SIG-M5 (cell line): Measurements from ENCODE around the gene COL1A2.

Experiments used
- DNase-seq: peaks from one replicate; lab custom pipeline; 2025; lab: John Stamatoyannopoulos, UW

The COL1A2 gene

DNA sequence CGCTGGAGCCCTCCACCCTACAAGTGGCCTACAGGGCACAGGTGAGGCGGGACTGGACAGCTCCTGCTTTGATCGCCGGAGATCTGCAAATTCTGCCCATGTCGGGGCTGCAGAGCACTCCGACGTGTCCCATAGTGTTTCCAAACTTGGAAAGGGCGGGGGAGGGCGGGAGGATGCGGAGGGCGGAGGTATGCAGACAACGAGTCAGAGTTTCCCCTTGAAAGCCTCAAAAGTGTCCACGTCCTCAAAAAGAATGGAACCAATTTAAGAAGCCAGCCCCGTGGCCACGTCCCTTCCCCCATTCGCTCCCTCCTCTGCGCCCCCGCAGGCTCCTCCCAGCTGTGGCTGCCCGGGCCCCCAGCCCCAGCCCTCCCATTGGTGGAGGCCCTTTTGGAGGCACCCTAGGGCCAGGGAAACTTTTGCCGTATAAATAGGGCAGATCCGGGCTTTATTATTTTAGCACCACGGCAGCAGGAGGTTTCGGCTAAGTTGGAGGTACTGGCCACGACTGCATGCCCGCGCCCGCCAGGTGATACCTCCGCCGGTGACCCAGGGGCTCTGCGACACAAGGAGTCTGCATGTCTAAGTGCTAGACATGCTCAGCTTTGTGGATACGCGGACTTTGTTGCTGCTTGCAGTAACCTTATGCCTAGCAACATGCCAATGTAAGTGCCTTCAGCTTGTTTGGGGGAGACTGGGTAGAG lies at the start of gene COL1A2:
TSS of gene COL1A2 (plus strand) at position 459 of the 704 bp plus-strand sequence. CDS start at position 596, 137 bp downstream.
- DNase-seq = no peak

DNA sequence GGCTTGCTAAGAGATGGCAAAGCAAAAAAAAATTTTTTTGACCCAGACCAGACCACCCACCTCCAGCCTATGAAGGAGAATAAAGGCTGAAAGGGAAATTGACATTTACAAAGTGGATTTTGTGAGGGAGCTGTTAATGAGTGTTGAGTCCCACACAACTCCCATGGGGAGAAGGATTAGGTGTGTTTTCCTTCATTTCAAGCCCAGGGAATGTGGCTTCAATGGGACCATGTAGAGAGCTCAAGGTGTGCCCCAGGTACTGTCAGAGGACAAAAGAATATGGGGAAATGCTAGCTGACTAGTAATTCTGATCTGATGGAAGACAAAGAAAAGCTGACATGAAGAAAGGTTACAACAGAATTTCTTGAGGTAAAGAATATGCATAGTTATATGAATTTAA lies 48.8 kb upstream of the COL1A2 start:
- no peak for DNase-seq

DNA sequence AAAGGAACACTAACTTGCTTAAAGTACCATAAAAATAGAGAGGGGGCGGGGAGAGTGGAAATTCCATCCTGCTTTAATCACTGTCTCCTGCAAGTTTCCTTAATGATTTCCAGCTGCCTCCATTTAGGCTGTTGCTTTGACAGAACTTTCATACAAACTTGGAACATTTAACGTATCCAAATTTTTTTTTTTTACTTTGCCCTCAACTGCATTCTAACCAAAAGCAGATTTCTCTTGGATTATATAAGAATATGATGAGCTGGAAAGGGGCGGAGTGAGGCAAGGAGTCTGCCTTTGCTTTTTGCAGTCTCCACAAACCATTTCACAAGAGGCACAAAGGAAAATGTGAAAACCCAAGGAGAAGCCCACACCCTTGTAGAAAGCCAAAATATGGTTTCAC lies 46.6 kb upstream of the COL1A2 start:
- no peak for DNase-seq

DNA sequence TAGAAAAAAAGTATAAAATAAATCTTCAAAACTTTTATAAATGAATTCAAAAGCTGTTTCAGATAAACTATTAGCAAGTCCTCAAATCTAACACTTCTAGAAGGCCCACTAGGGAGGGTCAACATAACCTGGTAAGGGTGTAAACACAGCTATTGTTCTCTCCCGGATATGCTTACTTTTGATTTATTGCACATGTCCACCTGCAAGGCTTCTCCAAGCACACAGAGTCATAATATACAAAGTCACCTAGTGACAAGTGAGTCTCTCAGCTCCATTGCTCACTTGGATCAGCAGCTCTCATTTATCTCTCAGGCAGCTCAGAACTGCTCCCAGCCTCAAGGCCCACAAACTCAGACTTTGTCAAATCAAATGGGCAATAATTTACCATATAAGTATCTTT lies 44.0 kb upstream of the COL1A2 start:
- DNase-seq = no peak

DNA sequence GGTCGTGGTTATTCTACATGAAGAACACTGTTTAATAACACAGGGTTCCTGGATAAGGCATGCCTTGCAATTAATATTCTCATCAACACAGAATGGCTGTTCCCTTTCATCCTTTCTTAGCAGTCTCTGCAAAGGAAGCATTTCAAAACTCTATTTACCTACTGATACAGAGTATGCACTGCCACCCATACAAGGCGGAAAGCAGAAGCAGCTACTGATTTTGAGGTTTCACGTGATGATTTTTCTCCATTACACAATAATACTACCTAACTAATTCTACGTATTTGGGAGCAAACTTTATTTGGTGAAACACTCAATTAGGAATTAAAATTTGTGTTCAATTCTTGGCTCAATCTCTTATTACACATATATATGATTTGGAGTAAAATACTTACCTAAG lies 43.0 kb upstream of the COL1A2 start:
- DNase-seq = no peak

DNA sequence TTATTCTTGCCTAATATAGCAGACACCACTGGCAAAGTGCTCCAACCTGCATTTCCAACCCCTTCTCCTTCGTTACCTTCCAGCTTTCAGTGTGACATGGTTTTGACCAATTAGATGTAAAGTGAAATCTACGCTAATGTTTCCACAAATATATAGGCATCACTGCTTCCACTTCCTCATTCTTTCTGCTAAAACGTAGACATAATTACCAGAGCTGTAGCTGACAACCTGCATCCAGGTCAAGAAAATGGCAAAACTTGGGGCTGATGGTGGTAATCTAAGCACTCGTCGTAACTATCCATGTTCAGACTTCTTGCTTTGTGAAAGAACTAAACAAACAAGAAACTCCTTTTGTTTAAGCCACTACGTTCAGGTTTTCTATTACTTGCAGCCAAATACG lies 41.8 kb upstream of the COL1A2 start:
- DNase-seq = no peak

DNA sequence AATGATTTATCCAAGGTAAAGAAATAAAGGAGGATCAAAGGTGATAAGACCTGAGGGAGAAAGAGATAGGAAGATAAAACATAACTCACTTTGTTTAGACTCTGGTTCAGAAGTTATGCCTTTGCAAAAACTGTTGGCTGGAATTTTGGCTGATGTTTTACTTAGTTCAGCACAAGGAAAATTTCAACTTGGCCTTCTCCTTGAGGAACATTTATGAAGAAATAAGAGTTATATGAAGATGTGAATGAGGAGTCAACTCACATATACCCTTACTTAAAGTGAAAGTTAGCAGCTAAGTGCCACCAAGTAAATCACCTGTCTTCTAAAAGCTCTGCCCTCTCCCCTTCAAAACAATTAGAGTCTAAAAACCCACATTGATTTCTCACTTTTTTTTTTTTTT lies 39.7 kb upstream of the COL1A2 start:
- no peak for DNase-seq

DNA sequence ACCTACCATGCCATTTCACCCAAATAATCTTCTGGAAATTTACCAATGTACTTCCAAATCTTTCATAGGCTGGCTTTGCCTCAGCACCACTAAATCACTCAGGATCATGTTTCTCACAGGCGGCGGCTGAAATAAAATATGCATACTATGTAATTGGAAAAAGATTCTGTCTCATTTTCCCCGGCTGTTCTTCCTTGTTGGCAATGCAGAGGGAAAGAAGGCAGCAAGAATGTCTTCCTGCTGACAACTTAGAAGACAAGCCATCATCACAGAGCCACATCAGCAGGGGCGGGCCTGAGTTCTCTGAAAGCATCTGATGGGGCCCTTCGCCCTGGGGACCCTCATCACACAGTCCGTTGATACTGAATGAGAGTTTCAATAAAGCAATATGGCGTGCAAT lies 39.2 kb upstream of the COL1A2 start:
- no peak for DNase-seq

DNA sequence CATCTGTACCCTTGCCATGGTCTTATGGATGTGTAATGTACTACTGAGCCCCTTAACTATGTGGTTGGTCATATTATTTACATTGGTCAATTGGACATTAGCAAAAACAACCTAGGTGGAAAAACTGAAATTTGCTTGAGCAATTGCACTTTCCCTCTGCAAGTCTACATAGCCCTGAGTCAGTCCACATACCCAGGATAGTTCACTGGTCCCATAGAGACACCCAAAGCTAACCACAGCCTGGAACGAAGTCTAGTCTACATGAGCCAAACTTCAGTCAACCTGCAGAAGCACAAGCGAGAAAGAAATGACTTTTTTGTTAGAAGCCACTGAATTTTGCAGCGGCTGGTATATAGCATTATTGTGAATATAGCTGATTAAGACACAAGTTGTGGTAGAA lies 37.6 kb upstream of the COL1A2 start:
- no peak for DNase-seq

DNA sequence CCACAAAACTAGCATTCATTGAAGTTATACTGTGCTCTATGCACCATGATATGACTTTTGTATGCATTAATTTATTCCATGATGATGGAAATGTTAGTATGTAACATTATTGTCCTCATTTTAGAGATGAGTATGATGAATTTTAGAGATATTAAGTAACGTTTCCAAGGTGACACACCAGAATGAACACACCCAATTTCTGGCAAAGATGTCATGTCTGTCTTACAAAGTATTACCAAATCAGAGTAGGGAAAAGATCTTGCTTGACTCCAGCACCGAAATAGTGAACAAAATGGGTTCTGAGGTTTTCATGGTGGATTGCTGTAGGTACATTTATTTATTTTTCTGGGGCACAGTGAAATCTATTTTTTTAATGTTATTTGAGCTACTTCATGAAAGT lies 33.8 kb upstream of the COL1A2 start:
- DNase-seq = no peak

DNA sequence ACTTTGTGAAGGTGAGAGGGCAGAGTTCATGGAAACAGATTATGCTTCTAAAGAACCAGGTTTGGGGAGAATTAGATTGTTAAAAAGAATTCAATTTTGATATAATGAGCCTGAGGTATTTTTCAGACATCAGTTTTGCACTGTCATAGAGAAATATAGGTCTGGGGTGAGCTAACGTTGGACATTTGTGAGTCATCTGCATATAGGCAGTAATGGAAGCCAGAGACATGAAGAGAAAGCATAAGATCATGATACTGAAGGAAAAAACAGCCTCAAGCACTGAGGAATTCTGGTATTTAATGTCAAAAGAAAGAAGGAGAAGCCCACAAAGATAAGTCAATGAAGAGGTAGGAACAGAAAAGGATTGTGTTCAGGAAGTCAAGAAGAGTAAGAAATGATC lies 32.4 kb upstream of the COL1A2 start:
- no peak for DNase-seq

DNA sequence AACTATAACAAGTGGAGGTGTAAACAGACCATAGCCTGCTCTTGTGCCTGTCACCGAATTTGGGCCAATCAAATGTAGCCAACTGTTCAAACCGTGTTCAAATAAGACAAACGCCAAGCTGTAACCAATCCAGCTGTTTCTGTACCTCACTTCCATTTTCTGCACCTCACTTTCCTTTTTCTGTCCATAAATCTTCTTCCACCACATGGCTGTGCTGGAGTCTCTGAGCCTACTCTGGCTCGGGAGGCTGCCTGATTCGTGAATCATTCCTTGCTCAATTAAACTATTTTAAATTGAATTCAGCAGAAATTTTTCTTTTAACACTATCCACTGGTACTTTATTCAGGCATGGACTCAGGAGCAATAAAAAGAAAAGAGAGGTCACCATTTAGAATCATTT lies 29.9 kb upstream of the COL1A2 start:
- DNase-seq = no peak

DNA sequence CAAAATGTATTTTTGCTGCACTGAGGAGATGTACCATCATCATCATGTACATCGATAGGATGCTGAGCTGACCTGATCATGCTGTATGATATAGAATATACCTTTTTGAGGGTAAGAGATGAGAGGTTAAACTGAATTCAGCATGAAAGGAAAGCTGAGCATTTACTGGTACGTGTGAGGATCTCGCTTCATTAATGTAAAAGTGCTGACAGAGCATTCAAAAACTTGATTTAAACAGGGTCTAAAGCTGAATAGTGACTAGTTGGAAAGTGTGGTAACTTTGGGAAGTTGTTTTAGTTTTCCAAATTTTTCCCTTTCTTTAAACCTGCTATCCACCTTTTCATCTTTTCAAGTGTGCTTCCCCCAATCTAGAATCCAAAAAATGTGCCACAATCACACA lies 28.5 kb upstream of the COL1A2 start:
- no peak for DNase-seq

DNA sequence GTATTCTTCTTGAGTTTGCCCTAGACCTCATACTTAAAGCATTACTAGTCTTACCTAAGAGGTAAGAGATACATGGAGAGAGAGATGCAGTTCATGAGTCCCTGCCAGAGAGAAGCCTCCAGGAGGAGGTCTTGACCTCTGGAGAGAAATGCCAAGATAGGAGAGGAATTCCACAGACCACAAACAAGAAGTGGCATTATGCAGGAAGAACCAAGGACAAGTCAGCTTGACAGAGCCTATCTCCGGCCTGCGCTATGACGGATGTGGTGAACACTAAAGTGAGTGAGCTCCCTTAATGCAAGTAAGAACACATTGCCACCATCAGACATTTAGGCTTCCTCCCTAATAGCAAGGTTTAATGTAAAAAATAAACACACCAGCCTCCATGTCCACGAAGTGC lies 27.9 kb upstream of the COL1A2 start:
- DNase-seq = no peak

DNA sequence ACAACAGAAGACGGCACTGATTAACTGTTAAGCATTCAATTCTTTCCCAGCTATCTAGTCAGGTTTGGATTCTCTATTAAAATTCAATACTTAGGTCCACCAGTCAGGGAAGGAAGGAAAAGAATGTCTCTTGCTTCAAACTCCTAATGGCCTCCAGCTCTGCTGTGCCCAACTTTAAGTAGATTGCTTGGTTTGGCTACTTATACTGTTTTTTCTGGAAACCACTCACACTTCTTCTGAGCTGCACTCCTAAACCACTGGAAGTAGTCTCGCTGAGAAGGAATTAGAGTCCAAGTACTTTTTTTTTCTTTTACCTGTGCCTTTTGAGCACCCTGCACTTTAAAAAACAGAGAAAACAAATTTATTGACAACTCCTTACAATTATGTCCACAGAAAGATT lies 26.7 kb upstream of the COL1A2 start:
- DNase-seq = no peak

DNA sequence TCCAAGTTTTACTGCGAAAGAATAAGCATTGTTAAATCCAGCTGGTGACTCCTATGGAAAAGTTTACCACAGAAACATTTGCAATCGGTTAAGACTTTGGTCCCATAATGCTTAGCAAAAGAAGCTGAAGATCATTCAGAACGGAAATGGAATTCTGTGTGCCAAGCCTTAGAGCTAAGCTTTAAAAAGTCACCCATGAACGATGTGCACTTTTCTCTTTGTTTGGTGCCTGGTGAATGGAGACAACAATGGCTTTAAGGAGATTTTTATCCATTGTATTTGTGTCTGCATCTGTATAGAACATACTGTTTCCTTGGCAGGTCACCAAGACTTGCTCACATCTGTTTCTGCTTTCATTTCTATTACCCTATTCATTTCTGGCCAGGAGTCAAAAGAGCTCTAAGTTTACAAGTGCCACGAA lies 26.3 kb upstream of the COL1A2 start:
- no peak for DNase-seq

DNA sequence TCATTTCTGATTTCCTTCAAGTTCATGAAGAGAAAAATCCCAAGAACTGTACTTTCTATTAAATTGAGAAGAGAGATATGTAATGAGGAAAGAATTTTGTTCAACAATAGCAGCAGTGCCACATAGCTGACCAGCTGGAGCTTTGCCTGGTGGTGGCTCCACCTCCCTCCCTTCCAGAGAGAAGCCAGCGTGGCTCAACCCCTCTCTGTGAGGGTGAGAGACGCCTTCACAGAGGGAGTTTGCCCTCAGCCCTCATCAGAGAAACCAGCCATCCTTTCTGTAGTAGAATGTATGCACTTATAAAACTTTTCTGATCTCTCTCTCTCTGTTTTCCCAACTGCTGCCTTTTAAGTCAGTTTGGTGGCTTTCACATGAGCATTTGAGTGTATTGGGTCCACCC lies 20.5 kb upstream of the COL1A2 start:
- no peak for DNase-seq

DNA sequence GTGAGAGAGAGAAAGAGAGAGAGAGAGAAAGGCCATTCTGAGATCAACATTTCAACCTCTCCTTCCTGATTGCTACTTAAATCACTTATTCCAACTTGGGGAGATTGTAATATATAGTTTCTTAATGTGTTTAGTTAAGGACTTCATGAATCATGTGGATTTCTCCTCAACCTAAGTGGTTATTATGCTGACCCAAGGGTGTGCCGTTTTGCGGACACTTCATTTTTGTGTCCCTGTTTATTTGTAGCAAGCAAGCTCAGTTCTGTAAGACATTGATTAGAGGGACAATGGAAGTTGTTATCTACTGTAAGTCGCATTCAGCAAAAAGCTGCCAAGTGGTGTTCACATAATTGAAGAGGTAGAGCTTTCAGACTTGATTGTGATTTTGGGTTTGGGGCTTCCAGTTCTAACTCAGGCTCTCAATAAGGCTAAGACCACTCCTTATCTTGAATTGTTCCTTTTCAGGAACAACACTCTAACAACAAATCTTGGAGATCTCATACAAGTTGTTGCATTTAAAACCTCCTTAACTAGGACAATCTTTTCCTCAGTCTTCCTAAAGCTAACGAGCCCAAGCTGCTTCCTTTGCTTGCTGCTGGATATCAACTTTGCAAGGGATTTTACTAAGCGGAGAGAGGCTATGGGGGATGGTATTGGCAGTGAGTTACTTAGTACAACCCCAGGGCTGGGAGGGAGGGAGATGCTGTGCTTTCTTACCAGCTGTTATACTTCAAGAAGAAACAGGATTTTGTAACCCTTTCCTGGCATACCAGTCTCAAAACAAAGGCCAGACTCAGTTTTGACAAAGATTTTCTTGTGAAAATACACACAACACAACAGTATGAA lies 19.8 kb upstream of the COL1A2 start:
- DNase-seq = no peak

DNA sequence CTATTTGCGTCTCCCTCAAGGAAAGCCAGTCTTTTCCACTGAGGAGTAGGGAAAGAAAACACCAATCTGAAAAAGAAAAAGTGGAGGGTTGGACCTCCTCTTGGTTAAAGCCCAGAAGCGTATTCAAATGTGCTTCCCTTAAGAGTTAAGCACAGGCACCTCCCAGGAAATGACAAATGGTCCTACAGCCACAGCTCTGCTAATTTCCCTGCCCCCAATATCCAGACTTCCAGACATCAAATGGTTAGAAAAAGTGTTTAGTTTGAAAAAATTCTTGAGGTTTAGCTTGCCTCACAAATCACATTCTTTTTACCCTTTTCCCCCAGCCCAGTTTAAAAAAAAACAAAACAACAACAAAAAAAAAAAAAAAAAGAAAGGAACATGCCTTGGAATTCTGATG lies 19.0 kb upstream of the COL1A2 start:
- DNase-seq = no peak

DNA sequence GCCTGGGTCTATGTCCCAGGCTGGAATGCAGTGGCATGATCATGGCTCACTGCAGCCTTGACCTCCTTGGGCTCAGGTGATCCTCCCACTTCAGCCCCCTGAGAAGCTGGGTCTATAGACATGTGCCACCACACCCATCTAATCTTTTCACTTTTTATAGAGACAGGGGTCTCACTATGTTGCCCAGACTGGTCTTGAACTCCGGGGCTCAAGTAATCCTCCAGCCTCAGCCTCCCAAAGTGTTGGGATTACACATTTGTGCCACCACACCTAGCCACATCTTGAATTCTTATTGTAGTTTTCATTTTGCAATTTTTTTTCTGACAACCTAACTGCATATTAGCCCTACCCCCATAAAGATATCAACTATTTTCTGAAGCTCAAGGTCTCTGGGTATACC lies 18.4 kb upstream of the COL1A2 start:
- DNase-seq = no peak

DNA sequence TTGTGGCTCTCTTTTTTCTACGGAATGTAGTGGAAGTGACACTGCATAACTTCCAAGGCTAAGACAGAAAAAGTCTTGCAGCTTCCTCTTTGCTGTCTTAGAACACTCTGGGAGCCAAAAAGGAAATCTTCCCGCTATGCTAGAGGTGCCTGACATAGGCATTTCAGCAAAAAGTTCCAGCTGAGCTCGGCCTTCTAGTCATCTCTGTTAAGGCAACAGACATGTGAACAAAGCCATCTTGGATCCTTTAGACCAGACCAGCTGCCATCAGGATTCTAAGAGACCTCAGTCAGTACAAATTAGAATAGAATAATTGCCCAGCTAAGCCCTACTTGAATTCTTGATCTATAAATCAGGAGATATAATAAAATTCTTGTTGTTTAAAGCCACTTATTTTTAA lies 16.3 kb upstream of the COL1A2 start:
- DNase-seq = no peak

DNA sequence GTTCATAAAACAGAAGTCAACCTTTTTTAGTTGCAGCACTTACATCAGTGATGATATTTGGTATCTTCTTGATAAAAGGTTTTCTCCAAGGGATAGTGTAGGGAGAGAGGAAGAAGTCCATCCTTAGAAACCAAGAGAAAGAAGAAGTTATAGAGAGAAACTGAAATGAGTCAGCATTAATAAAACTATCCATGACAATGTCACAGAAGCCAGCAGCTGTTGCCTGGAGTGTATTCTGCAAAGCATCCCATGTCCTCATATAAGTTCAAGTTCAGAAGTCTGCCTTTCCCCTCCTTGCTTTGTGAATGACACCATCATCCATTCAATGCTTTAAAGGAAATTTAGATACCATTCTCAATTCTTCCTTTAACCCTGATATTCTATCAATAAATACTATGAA lies 14.4 kb upstream of the COL1A2 start:
- no peak for DNase-seq

DNA sequence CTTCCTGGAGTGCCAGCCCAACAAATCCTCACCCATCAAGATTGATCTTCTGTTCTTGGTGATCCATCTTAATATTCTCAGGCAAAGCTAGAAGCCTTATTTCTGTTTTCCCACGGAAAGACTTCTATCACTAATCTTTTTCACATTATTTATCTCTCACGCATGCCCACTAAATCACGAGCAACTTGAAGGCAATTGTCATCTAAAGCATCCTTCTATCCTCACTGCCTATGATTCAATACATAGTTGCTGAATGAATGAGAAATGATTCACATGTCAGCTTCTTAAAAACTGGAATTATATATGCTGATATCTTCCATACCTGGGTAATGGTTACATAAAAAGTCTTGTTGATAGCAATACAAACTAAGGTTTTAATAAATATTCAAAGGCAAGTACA lies 12.6 kb upstream of the COL1A2 start:
- no peak for DNase-seq

DNA sequence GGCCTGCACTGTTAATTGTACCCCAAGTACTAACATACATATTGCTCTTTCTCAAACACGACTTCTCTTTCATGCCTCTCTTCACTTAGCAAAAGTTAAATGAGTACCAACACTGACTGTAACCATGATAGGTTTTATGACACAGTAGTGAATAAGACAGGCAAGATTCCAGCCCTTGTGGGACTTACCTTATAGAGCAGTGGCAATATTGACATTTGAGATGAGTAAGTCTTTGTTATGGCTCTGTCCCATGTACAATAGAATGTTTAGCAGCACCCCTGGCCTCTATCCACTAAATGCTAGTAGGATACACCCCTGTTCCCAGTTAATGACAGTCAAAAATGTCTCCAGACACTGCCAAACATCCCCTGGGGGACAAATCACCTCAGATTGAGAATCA lies 11.9 kb upstream of the COL1A2 start:
- no peak for DNase-seq
